A549 (cell line): ENCODE results near the gene TOP3B. TPM values are rescaled to one million over a fixed set of nuclear protein-coding genes. Genes with fewer than 3 reads are reported as not detected.

Experiments
- ATAC-seq, 2 experiments: fragments of 200-7000 bp in 1 of 2; fragments of >200 bp in 1 of 2; cut with Nextera tagmentation in 1 of 2; cut with Tn5 transposase in 1 of 2; 3 replicates each; pipeline versions ENCODE4 v1.8.0 to v1.9.1; 2018 to 2020; ENCODE audit warnings: mild to moderate bottlenecking in 1 of 2, moderate library complexity in 1 of 2
- CTCF ChIA-PET: fragments of 300-600 bp; sonication (Branson Sonifier 250); formaldehyde crosslinking; extraction: SDS; loops from one replicate; lab custom pipeline; 2021; ENCODE audit warnings: antibody characterized with exemption, inconsistent platforms; lab: Yijun Ruan, JAX
- POLR2A ChIA-PET: fragments of 350-600 bp; formaldehyde crosslinking; extraction: SDS; loops from one replicate; lab custom pipeline; 2021; ENCODE audit warnings: antibody characterized with exemption, inconsistent platforms; lab: Yijun Ruan, JAX
- DNase-seq, 2 experiments: peaks; one replicate each; pipeline versions ENCODE4 v3.0.0 to v3.0.0-alpha.2; 2011 to 2016; ENCODE audit warnings: low read depth in 1 of 2, low spot score in 1 of 2
- FAIRE-seq: peaks from 2 replicates; lab custom pipeline; 2011; peaks lifted over from hg19 to GRCh38; lab: Jason Lieb, UNC
- H3K27ac ChIP-seq, 2 experiments: fragments of >200 bp; sonication (Bioruptor Twin); formaldehyde crosslinking; 3 replicates each; pipeline ENCODE4 v1.5.1; 2016 to 2017
- H3K4me1 ChIP-seq: fragments of >200 bp; sonication (Bioruptor Twin); formaldehyde crosslinking; 3 replicates; pipeline ENCODE4 v1.6.1; 2016
- H3K4me2 ChIP-seq: fragments of >200 bp; sonication (Bioruptor Twin); formaldehyde crosslinking; 3 replicates; pipeline ENCODE4 v1.6.1; 2016
- H3K4me3 ChIP-seq: fragments of >200 bp; sonication (Bioruptor Twin); formaldehyde crosslinking; 3 replicates; pipeline ENCODE4 v1.5.1; 2016
- H3K9me3 ChIP-seq: fragments of >200 bp; sonication (Bioruptor Twin); formaldehyde crosslinking; 3 replicates; pipeline ENCODE4 v1.6.1; 2016
- ATOH8 ChIP-seq: fragments of 250-450 bp; sonication (Bioruptor Pico); IDR thresholded peaks from 2 replicates; pipeline ENCODE4 v1.5.0; 2020; ENCODE audit warnings: low read depth, mild to moderate bottlenecking, moderate library complexity
- CBX8 ChIP-seq: fragments of 200-600 bp; sonication (generic); IDR thresholded peaks from 2 replicates; pipeline ENCODE4 v1.6.1; 2016
- CEBPB ChIP-seq, 2 experiments: fragments of >200 bp in 1 of 2; sonication (Bioruptor Twin) in 1 of 2; formaldehyde crosslinking in 1 of 2; IDR thresholded peaks; 2 replicates each; pipeline ENCODE4 v1.6.1; 2012 to 2016
- E2F6 ChIP-seq: IDR thresholded peaks from 2 replicates; pipeline ENCODE4 v1.6.1; 2012; ENCODE audit warnings: low read depth, borderline replicate concordance
- EP300 ChIP-seq, 2 experiments: fragments of >200 bp; sonication (Bioruptor Twin); formaldehyde crosslinking; IDR thresholded peaks; 2 replicates in 1 of 2; 3 replicates in 1 of 2; pipeline ENCODE4 v1.6.1; 2016 to 2017
- FOSL2 ChIP-seq, 2 experiments: fragments of 450-650 bp in 1 of 2; fragments of >200 bp in 1 of 2; sonication (Bioruptor Twin) in 1 of 2; formaldehyde crosslinking; IDR thresholded peaks; 2 replicates each; pipeline versions ENCODE4 v1.5.0 to v1.6.1; 2016 to 2020; ENCODE audit warnings: mild to moderate bottlenecking in 1 of 2, moderate library complexity in 1 of 2
- FOXS1 ChIP-seq: fragments of 250-450 bp; sonication (Bioruptor Pico); IDR thresholded peaks from 2 replicates; pipeline ENCODE4 v1.5.0; 2020; ENCODE audit warnings: mild to moderate bottlenecking, moderate library complexity
- HOXB5 ChIP-seq: fragments of 250-450 bp; sonication (Bioruptor Pico); IDR thresholded peaks from 2 replicates; pipeline ENCODE4 v1.5.0; 2020; ENCODE audit warnings: mild to moderate bottlenecking, moderate library complexity
- JUN ChIP-seq, 2 experiments: fragments of >200 bp; sonication (Bioruptor Twin); formaldehyde crosslinking; IDR thresholded peaks; 2 replicates in 1 of 2; 3 replicates in 1 of 2; pipeline ENCODE4 v1.6.1; 2016 to 2017
- JUNB ChIP-seq: fragments of >200 bp; sonication (Bioruptor Twin); formaldehyde crosslinking; IDR thresholded peaks from 2 replicates; pipeline ENCODE4 v1.6.1; 2016
- KDM5A ChIP-seq: fragments of 200-600 bp; sonication (generic); IDR thresholded peaks from 2 replicates; pipeline ENCODE4 v1.6.1; 2016; ENCODE audit warnings: antibody characterized with exemption, mild to moderate bottlenecking
- MAFK ChIP-seq: fragments of 450-650 bp; IDR thresholded peaks from 2 replicates; pipeline ENCODE4 v1.6.1; 2014; ENCODE audit not compliant: partially characterized antibody
- MAZ ChIP-seq: fragments of 150-350 bp; IDR thresholded peaks from 2 replicates; pipeline ENCODE4 v1.6.1; 2014; ENCODE audit warnings: antibody characterized with exemption, low read depth, low read length, borderline replicate concordance
- MYC ChIP-seq: IDR thresholded peaks from 2 replicates; pipeline ENCODE4 v1.6.1; 2012; ENCODE audit warnings: mild to moderate bottlenecking, inconsistent platforms, low read length, improper control_type of control experiment, borderline replicate concordance
- NFE2L2 ChIP-seq: fragments of 150-350 bp; conservative IDR thresholded peaks from 2 replicates; pipeline ENCODE4 v1.6.1; 2014; ENCODE audit warnings: low read length
- NPAS2 ChIP-seq: fragments of 250-450 bp; sonication (Bioruptor Pico); IDR thresholded peaks from 2 replicates; pipeline ENCODE4 v1.8.0; 2022; ENCODE audit warnings: mild to moderate bottlenecking, moderate library complexity, borderline replicate concordance
- PBX3 ChIP-seq: IDR thresholded peaks from 2 replicates; pipeline ENCODE4 v1.6.1; 2012
- PHF8 ChIP-seq: fragments of 200-600 bp; sonication (generic); IDR thresholded peaks from 2 replicates; pipeline ENCODE4 v1.6.1; 2016; ENCODE audit warnings: low read depth, mild to moderate bottlenecking, antibody characterized with exemption, moderate library complexity, borderline replicate concordance
- POLR2AphosphoS2 ChIP-seq: conservative IDR thresholded peaks from 2 replicates; pipeline ENCODE4 v1.6.1; 2012; ENCODE audit warnings: low read length, improper control_type of control experiment, inconsistent platforms
- RAD21 ChIP-seq, 2 experiments: fragments of >200 bp in 1 of 2; sonication (Bioruptor Twin) in 1 of 2; formaldehyde crosslinking in 1 of 2; IDR thresholded peaks in 1 of 2; conservative IDR thresholded peaks in 1 of 2; 2 replicates in 1 of 2; 3 replicates in 1 of 2; pipeline ENCODE4 v1.6.1; 2012 to 2018; ENCODE audit warnings: inconsistent platforms in 1 of 2
- RARB ChIP-seq: fragments of 250-450 bp; sonication (Bioruptor Pico); IDR thresholded peaks from 2 replicates; pipeline ENCODE4 v1.8.0; 2021; ENCODE audit warnings: mild to moderate bottlenecking, moderate library complexity
- RFX5 ChIP-seq: fragments of 450-650 bp; IDR thresholded peaks from 2 replicates; pipeline ENCODE4 v1.7.1; 2014; ENCODE audit warnings: antibody characterized with exemption, mild to moderate bottlenecking, moderate library complexity
- RNF2 ChIP-seq: fragments of 200-600 bp; sonication (generic); IDR thresholded peaks from 2 replicates; pipeline ENCODE4 v1.6.1; 2016; ENCODE audit warnings: low read depth, mild to moderate bottlenecking, antibody characterized with exemption, moderate library complexity, borderline replicate concordance
- SREBF2 ChIP-seq: fragments of 450-650 bp; IDR thresholded peaks from 2 replicates; pipeline ENCODE4 v1.6.1; 2014; ENCODE audit warnings: mild to moderate bottlenecking, moderate library complexity
- TP53 ChIP-seq: fragments of 250-450 bp; sonication (Bioruptor Pico); IDR thresholded peaks from 2 replicates; pipeline ENCODE4 v1.5.0; 2021; ENCODE audit warnings: mild to moderate bottlenecking, moderate library complexity
- WGBS: methylation state at CpG from one replicate; pipeline ENCODE4 v1.1.6; 2017; ENCODE audit errors: missing lambda C conversion rate; 5-methylcytosine and 5-hydroxymethylcytosine counted together
- polyA plus RNA-seq, 4 experiments: library from polyadenylated mRNA; depleted of rRNA in 3 of 4; stranded (reverse); fragments of >200 nt; fragmentation: RNase III in 1 of 4; extraction: RNeasy Plus Mini Kit Qiagen cat#74134 plus additional on column Dnase treatment in 1 of 4; gene quantifications; 2 replicates in 3 of 4; 3 replicates in 1 of 4; pipeline ENCODE4 v1.2.3, GENCODE V29; 2011 to 2017
- TF ChIP-seq, protein P1 (sequence below): fragments of >200 bp; sonication (Bioruptor Twin); formaldehyde crosslinking; IDR thresholded peaks from 3 replicates; pipeline ENCODE4 v1.5.1; 2016

Gene TOP3B
- polyA plus RNA-seq, 2 of the 4 experiments (the other 2 are of a cell fraction): 11.5 to 19.8 TPM

DNA sequence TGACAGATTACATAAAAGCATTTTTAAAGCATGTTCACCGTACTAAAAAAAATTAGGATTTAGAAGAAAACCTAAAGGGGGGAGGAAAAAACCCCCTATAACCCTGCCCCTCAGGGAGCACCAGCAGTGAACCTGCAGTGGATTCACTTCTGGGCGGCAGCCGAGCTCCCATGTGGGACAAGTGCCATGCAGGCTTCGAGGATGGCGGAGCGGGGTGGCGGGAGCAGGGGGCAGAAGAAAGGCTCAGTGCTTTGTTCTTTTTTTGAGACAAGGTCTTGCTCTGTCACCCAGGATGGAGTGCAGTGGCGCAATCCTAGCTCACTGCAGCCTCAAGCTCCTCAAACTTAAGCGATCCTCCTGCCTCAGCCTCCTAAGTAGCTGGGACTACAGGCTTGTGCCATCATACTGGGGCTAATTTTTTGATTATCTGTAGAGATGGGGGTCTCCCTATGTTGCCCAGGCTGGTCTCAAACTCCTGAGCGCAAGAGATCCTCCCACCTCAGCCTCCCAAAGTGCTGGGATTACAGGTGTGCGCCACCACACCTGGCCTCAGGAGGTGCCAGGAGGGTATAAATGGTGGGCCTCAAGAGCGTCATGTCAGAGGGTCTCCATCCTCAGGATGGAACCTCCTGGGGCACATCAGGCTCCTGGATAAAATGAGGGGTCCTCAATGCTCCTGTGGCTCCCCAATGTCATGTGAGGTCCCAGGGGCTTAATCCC lies 64.0 kb downstream of the TOP3B start:
- TF ChIP-seq ATOH8 (no peak), HOXB5 (CRISPR knock-in tag) (no peak), NPAS2 (no peak), RNF2 (no peak), CBX8 (no peak), POLR2AphosphoS2 (no peak), RARB (CRISPR knock-in tag) (no peak), KDM5A (no peak), E2F6 (no peak), PHF8 (no peak), FOXS1 (CRISPR knock-in tag) (no peak), NFE2L2 (no peak), JUN (IDR thresholded peaks at IDR 0.05) (no peak), JUNB (no peak), TP53 (CRISPR knock-in tag) (no peak), EP300 (IDR thresholded peaks at IDR 0.05) (no peak), CEBPB (IDR thresholded peaks at IDR 0.05) (no peak), RFX5 (no peak), RAD21 (conservative IDR thresholded peaks at IDR 0.05 in 1 of 2, IDR thresholded peaks at IDR 0.05 in 1 of 2) (no peak)
- TF ChIP-seq, protein P1, sequence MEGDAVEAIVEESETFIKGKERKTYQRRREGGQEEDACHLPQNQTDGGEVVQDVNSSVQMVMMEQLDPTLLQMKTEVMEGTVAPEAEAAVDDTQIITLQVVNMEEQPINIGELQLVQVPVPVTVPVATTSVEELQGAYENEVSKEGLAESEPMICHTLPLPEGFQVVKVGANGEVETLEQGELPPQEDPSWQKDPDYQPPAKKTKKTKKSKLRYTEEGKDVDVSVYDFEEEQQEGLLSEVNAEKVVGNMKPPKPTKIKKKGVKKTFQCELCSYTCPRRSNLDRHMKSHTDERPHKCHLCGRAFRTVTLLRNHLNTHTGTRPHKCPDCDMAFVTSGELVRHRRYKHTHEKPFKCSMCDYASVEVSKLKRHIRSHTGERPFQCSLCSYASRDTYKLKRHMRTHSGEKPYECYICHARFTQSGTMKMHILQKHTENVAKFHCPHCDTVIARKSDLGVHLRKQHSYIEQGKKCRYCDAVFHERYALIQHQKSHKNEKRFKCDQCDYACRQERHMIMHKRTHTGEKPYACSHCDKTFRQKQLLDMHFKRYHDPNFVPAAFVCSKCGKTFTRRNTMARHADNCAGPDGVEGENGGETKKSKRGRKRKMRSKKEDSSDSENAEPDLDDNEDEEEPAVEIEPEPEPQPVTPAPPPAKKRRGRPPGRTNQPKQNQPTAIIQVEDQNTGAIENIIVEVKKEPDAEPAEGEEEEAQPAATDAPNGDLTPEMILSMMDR: no peak
- ChIA-PET CTCF (interaction anchor here (0.6 kb wide), 1 partner anchor 13 kb away, joined by 3 read pairs; no protein-coding TSS in a partner anchor), POLR2A (no interaction called here)
- H3K27ac ChIP-seq: no peak overlapping the region
- H3K4me2 ChIP-seq: no peak overlapping the region
- ATAC-seq (no peak), FAIRE-seq (no peak), DNase-seq (no peak)
- H3K4me1 ChIP-seq: no peaks in the 10 kb centered on the region
- WGBS: 95% methylated on average over 10 of the region's 12 CpGs
- no peak overlapping the region for H3K4me3 ChIP-seq
- no peaks in the 10 kb centered on the region for H3K9me3 ChIP-seq

DNA sequence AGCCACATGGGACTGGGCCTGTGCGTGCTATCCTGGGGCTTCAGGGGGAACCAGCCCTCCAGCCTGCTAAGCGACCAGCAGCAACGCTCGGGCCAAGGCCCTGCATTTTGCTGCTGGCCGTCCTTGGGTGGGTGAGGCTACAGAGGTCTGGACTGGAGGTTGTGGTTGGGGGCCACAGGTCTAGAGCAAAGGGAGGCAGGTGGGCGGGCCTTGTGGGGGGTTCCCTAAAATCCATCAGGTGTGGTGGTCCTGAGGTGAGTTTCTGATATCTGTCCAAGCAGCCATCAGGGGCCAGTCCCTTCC lies 64.7 kb downstream of the TOP3B start:
- no peaks in the 10 kb centered on the region for H3K9me3 ChIP-seq
- no peak for DNase-seq
- FAIRE-seq: no peak
- no peak overlapping the region for H3K27ac ChIP-seq
- ChIA-PET POLR2A (no interaction called here), CTCF (interaction anchor here (1.5 to 2.7 kb wide), 2 partner anchors 17 to 20 kb away, joined by 4 to 15 read pairs; no protein-coding TSS in a partner anchor)
- no peak for TF ChIP-seq MAFK
- TF ChIP-seq MAZ: no peak
- no peak for TF ChIP-seq HOXB5 (CRISPR knock-in tag)
- no peak for TF ChIP-seq PBX3
- no peak for TF ChIP-seq MYC
- no peak for TF ChIP-seq SREBF2
- TF ChIP-seq FOSL2 (IDR thresholded peaks at IDR 0.05): no peak
- TF ChIP-seq FOSL2 (CRISPR knock-in tag; IDR thresholded peaks at IDR 0.05): no peak
- no peak for TF ChIP-seq E2F6
- ATAC-seq: no peak
- H3K4me2 ChIP-seq: no peak overlapping the region
- no peaks in the 10 kb centered on the region for H3K4me1 ChIP-seq
- no peak overlapping the region for H3K4me3 ChIP-seq
- WGBS: 89% methylated on average over 4 of the region's 6 CpGs
